ENCODE data around the gene PSMB2. TPM values are rescaled to one million over a fixed set of nuclear protein-coding genes. Genes with fewer than 3 reads are reported as not detected.

The PSMB2 gene
- total and polyA plus RNA-seq, 7 donors, result 38.6 to 117 (median 68.2) TPM

GRCh38 chr1:35633547-35633946 is 7.8 kb downstream of the PSMB2 start:
- ATAC-seq (no peak), DNase-seq (no peak)
- no peak overlapping the region for H3K4me3 ChIP-seq
- H3K27me3 ChIP-seq (ENCODE audit: insufficient read depth in 3 of 3, low read length in 2 of 3), result no peaks in the 10 kb centered on the region
- no peak for TF ChIP-seq CTCF (IDR thresholded peaks at IDR 0.05)
- H3K4me1 ChIP-seq, result peaks cover 27% of the 10 kb centered on the region
- intact Hi-C loops (cut with DNase I), result no loop called here
- H3K9me3 ChIP-seq, result no peaks in the 10 kb centered on the region
- no peak overlapping the region for H3K27ac ChIP-seq
- peaks cover 8 to 78% of the 10 kb centered on the region in 2 donors for H3K36me3 ChIP-seq (ENCODE audit: insufficient read depth in 1 of 2, low read depth in 1 of 2)

GRCh38 chr1:35631396-35631795 is 9.9 kb downstream of the PSMB2 start:
- H3K4me3 ChIP-seq, result no peak overlapping the region
- TF ChIP-seq CTCF (IDR thresholded peaks at IDR 0.05), result no peak
- intact Hi-C loops (cut with DNase I), result no loop called here
- peaks cover 5% of the 10 kb centered on the region for H3K4me1 ChIP-seq
- H3K9me3 ChIP-seq, result no peaks in the 10 kb centered on the region
- H3K27me3 ChIP-seq (ENCODE audit: insufficient read depth in 3 of 3, low read length in 2 of 3), result no peaks in the 10 kb centered on the region
- H3K36me3 ChIP-seq (ENCODE audit: insufficient read depth in 1 of 2, low read depth in 1 of 2), result peaks cover 8 to 98% of the 10 kb centered on the region in 2 donors
- H3K27ac ChIP-seq, result no peak overlapping the region
- 85 to 91% (median 87%) methylated on average over 3 of the region's 3 CpGs for WGBS, 3 donors
- DNase-seq, result no peak
- no peak for ATAC-seq

GRCh38 chr1:35629051-35629450 is 12.3 kb downstream of the PSMB2 start:
- peaks cover 8 to 90% of the 10 kb centered on the region in 2 donors for H3K36me3 ChIP-seq (ENCODE audit: insufficient read depth in 1 of 2, low read depth in 1 of 2)
- no peaks in the 10 kb centered on the region for H3K27me3 ChIP-seq (ENCODE audit: insufficient read depth in 3 of 3, low read length in 2 of 3)
- no peak overlapping the region for H3K4me3 ChIP-seq
- TF ChIP-seq CTCF (IDR thresholded peaks at IDR 0.05), result no peak
- DNase-seq (no peak), ATAC-seq (no peak)
- H3K27ac ChIP-seq, result no peak overlapping the region
- no peaks in the 10 kb centered on the region for H3K9me3 ChIP-seq
- WGBS, 3 donors, result 81 to 85% (median 85%) methylated on average over 2 of the region's 2 CpGs
- peaks cover 5% of the 10 kb centered on the region for H3K4me1 ChIP-seq
- intact Hi-C loops (cut with DNase I), result no loop called here

- intact Hi-C loops (cut with DNase I), result no loop called here
- ATAC-seq, result no peak
- TF ChIP-seq CTCF (IDR thresholded peaks at IDR 0.05), result no peak
- H3K36me3 ChIP-seq (ENCODE audit: insufficient read depth in 1 of 2, low read depth in 1 of 2), result peaks cover 0 to 78% of the 10 kb centered on the region in 2 donors
- H3K4me3 ChIP-seq, result no peak overlapping the region
- no peaks in the 10 kb centered on the region for H3K27me3 ChIP-seq (ENCODE audit: insufficient read depth in 3 of 3, low read length in 2 of 3)
- DNase-seq, result no peak
- H3K27ac ChIP-seq, result no peak overlapping the region
- H3K9me3 ChIP-seq, result no peaks in the 10 kb centered on the region
- peaks cover 10% of the 10 kb centered on the region for H3K4me1 ChIP-seq
Observed at GRCh38 chr1:35623832-35624231, 17.5 kb downstream of the PSMB2 start.

GRCh38 chr1:35622510-35623178 is 18.7 kb downstream of the PSMB2 start:
- TF ChIP-seq CTCF (IDR thresholded peaks at IDR 0.05), result no peak
- DNase-seq, result no peak
- ATAC-seq, result no peak
- no peaks in the 10 kb centered on the region for H3K9me3 ChIP-seq
- H3K4me1 ChIP-seq, result peaks cover 8% of the 10 kb centered on the region
- H3K27me3 ChIP-seq (ENCODE audit: insufficient read depth in 3 of 3, low read length in 2 of 3), result no peaks in the 10 kb centered on the region
- intact Hi-C loops (cut with DNase I), result no loop called here
- H3K27ac ChIP-seq, result no peak overlapping the region
- WGBS, 3 donors, result 83 to 90% (median 85%) methylated on average over 4 of the region's 4 CpGs
- peaks cover 0 to 80% of the 10 kb centered on the region in 2 donors for H3K36me3 ChIP-seq (ENCODE audit: insufficient read depth in 1 of 2, low read depth in 1 of 2)
- no peak overlapping the region for H3K4me3 ChIP-seq

Measured in psoas muscle (tissue), 8 donors.